Endothelial cell of umbilical vein (primary cell): ENCODE measurements around the gene PDLIM3. TPM values are rescaled to one million over a fixed set of nuclear protein-coding genes. Genes with fewer than 3 reads are reported as not detected.

Experiments
- BruUV-seq: library from RNA; stranded (reverse); fragments of 400-500 nt; replicated peaks from 2 replicates; lab custom pipeline; 2021; lab: Mats Ljungman, UMichigan
- CTCF ChIA-PET: fragments of 300-600, 350-600 bp; sonication (Branson Sonifier 250); formaldehyde crosslinking; loops from one replicate; lab custom pipeline; 2021; ENCODE audit warnings: antibody characterized with exemption, inconsistent platforms; lab: Charles Lee
- POLR2A ChIA-PET: fragments of 300-600, 350-600 bp; sonication (Branson Sonifier 250); formaldehyde crosslinking; loops from one replicate; lab custom pipeline; 2021; ENCODE audit warnings: antibody characterized with exemption, inconsistent platforms; lab: Charles Lee
- DNase-seq: peaks from one replicate; pipeline ENCODE4 v3.0.0-alpha.2; 2011; ENCODE audit warnings: low read depth, low spot score
- FAIRE-seq: peaks from 2 replicates; lab custom pipeline; 2011; peaks lifted over from hg19 to GRCh38; lab: Jason Lieb, UNC
- H2AFZ ChIP-seq: 2 replicates; pipeline ENCODE4 v1.6.0; 2012; ENCODE audit warnings: low read depth, low read length, control low read depth, inconsistent platforms
- H3K27ac ChIP-seq: 2 replicates; pipeline ENCODE4 v1.5.1; 2011; ENCODE audit warnings: low read depth, mild to moderate bottlenecking, control low read depth, low read length, moderate library complexity; ENCODE audit not compliant: insufficient read depth
- H3K27me3 ChIP-seq, 2 experiments: 2 replicates each; pipeline versions ENCODE4 v1.6.0 to v1.6.1; 2011; ENCODE audit warnings: low read length in 2 of 2, mixed read lengths in 1 of 2; ENCODE audit not compliant: control insufficient read depth in 2 of 2, insufficient read depth in 2 of 2
- H3K36me3 ChIP-seq, 2 experiments: 2 replicates in 1 of 2; 3 replicates in 1 of 2; pipeline ENCODE4 v1.5.1; 2011; ENCODE audit warnings: low read length in 2 of 2, mild to moderate bottlenecking in 1 of 2, moderate library complexity in 1 of 2; ENCODE audit not compliant: control insufficient read depth in 2 of 2, insufficient read depth in 2 of 2; ENCODE audit errors: extremely low read depth in 1 of 2
- H3K4me1 ChIP-seq: 3 replicates; pipeline ENCODE4 v1.5.1; 2011; ENCODE audit warnings: mild to moderate bottlenecking, low read length; ENCODE audit not compliant: control insufficient read depth, insufficient read depth; ENCODE audit errors: extremely low read depth
- H3K4me2 ChIP-seq: 2 replicates; pipeline ENCODE4 v1.6.1; 2011; ENCODE audit warnings: low read length, control low read depth, mixed read lengths; ENCODE audit not compliant: insufficient read depth
- H3K4me3 ChIP-seq, 3 experiments: fragments of 200-600 bp in 1 of 3; sonication (generic), shearing (Covaris generic) in 1 of 3; replicated peaks in 1 of 3; 2 replicates each; pipeline ENCODE4 v1.5.1; 2011 to 2016; ENCODE audit warnings: control low read depth in 3 of 3, low read length in 3 of 3, mild to moderate bottlenecking in 2 of 3, inconsistent platforms in 1 of 3, low read depth in 1 of 3, moderate library complexity in 1 of 3; ENCODE audit not compliant: insufficient read depth in 1 of 3
- H3K79me2 ChIP-seq: 2 replicates; pipeline ENCODE4 v1.6.0; 2012; ENCODE audit warnings: low read length, inconsistent platforms; ENCODE audit not compliant: control insufficient read depth, insufficient read depth
- H3K9ac ChIP-seq: replicated peaks from 2 replicates; pipeline ENCODE3; 2011; ENCODE audit warnings: low read length, control low read depth; ENCODE audit not compliant: insufficient read depth; ENCODE audit errors: extremely low read depth
- H3K9me1 ChIP-seq: replicated peaks from 3 replicates; pipeline ENCODE4 v1.6.0; 2011; ENCODE audit warnings: mild to moderate bottlenecking, low read length; ENCODE audit not compliant: control insufficient read depth, insufficient read depth; ENCODE audit errors: extremely low read depth
- H3K9me3 ChIP-seq: replicated peaks from 2 replicates; pipeline ENCODE4 v1.5.1; 2012; ENCODE audit warnings: low read length, inconsistent platforms; ENCODE audit not compliant: control insufficient read depth, insufficient read depth
- H4K20me1 ChIP-seq: replicated peaks from 2 replicates; pipeline ENCODE3; 2011; ENCODE audit warnings: mild to moderate bottlenecking, low read length; ENCODE audit not compliant: control insufficient read depth, insufficient read depth; ENCODE audit errors: extremely low read depth
- EZH2 ChIP-seq: IDR thresholded peaks from 2 replicates; pipeline ENCODE4 v1.6.1; 2012; ENCODE audit warnings: borderline replicate concordance, low read depth, mild to moderate bottlenecking, moderate library complexity, low read length, inconsistent platforms; ENCODE audit not compliant: severe bottlenecking
- FOS ChIP-seq: IDR thresholded peaks from 2 replicates; pipeline ENCODE4 v1.6.1; 2011; ENCODE audit warnings: mild to moderate bottlenecking, low read length, moderate library complexity, borderline replicate concordance; ENCODE audit not compliant: insufficient read depth
- GATA2 ChIP-seq: IDR thresholded peaks from 2 replicates; pipeline ENCODE4 v1.7.0; 2011; ENCODE audit warnings: low read depth, mild to moderate bottlenecking, moderate library complexity, mixed read lengths, low read length; ENCODE audit not compliant: insufficient read length, insufficient read depth
- JUN ChIP-seq: IDR thresholded peaks from 2 replicates; pipeline ENCODE4 v1.6.1; 2011; ENCODE audit warnings: borderline replicate concordance, low read depth; ENCODE audit not compliant: insufficient read length, insufficient read depth
- MYC ChIP-seq: IDR thresholded peaks from one replicate; pipeline ENCODE4 v1.6.1; 2011; ENCODE audit warnings: mild to moderate bottlenecking, low read depth, low read length
- POLR2A ChIP-seq: IDR thresholded peaks from 2 replicates; pipeline ENCODE4 v1.6.1; 2012; ENCODE audit warnings: low read depth, mild to moderate bottlenecking, control low read depth, low read length
- POLR2AphosphoS5 ChIP-seq: IDR thresholded peaks from 2 replicates; pipeline ENCODE4 v1.6.1; 2012; ENCODE audit warnings: low read depth, mild to moderate bottlenecking, control low read depth, low read length, moderate library complexity; ENCODE audit not compliant: insufficient read depth
- dilution Hi-C: fragments of 300-500 bp; cut with MboI; formaldehyde crosslinking; loops from one replicate; pipeline ENCODE4 v1.15.0; 2019; ENCODE audit warnings: low sequenced_read_pairs; ENCODE audit not compliant: extremely low pct_ligation_motif_present
- intact Hi-C: fragments of 100-400 bp; cut with micrococcal nuclease; formaldehyde crosslinking; loops from one replicate; pipeline ENCODE4 v1.10.0; 2022
- polyA plus RNA-seq, 4 experiments: library from polyadenylated mRNA; depleted of rRNA in 3 of 4; stranded (reverse) in 3 of 4; unstranded in 1 of 4; fragments of >200 nt; gene quantifications; 2 replicates each; pipeline versions ENCODE4 v1.2.1 to v1.2.3, GENCODE V29; 2011 to 2012; ENCODE audit warnings: missing spikeins in 1 of 4
- total RNA-seq: library from RNA; stranded (reverse); gene quantifications from 2 replicates; pipeline ENCODE4 v1.2.3, GENCODE V29; 2021
- TF ChIP-seq, protein P1 (sequence below), 2 donors: IDR thresholded peaks; 1 replicate in 1 of 2; 2 replicates in 1 of 2; pipeline ENCODE4 v1.5.1; 2011; ENCODE audit warnings: low read length in 2 of 2, mild to moderate bottlenecking in 2 of 2, moderate library complexity in 2 of 2, control low read depth in 1 of 2, inconsistent platforms in 1 of 2, low read depth in 1 of 2; ENCODE audit not compliant: insufficient read depth in 1 of 2; ENCODE audit errors: extremely low read depth in 1 of 2
- TF ChIP-seq, protein P2 (sequence below): IDR thresholded peaks from 2 replicates; pipeline ENCODE4 v1.6.1; 2011; ENCODE audit not compliant: insufficient read depth, insufficient read length

PDLIM3 gene
- total and polyA plus RNA-seq, 2 donors (not counting 3 experiments of a cell fraction or from before 2014, with no cell fraction given) = 9.7 to 17.6 TPM

DNA sequence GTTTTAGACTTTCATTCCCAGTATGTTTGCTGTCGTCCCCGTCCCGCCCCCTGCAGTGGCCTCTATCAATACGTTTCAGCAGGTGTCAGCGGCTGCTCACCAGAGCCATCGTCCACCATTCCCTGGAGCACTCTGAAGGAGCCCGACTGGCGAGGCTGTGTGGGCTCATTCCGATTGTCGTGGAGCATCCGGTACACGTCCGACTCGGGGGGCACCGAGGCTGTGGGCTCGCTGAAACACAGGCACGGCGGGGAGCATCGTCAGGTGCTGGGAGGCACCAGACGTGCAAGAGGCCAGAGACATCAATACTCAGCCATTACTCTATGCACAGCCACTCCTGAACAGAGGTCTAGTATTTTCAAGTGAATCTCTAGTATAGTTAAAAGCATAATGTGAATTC is 28.9 kb downstream of the PDLIM3 start:
- DNase-seq = no peak
- H3K79me2 ChIP-seq = no peaks in the 10 kb centered on the region
- no peaks in the 10 kb centered on the region for H4K20me1 ChIP-seq
- CTCF ChIA-PET = no interaction called here
- no peak overlapping the region for H3K4me3 ChIP-seq
- no peaks in the 10 kb centered on the region for H3K9me1 ChIP-seq
- H3K27me3 ChIP-seq = no peaks in the 10 kb centered on the region
- H3K9me3 ChIP-seq = no peaks in the 10 kb centered on the region
- no peaks in the 10 kb centered on the region for H3K36me3 ChIP-seq
- TF ChIP-seq JUN = no peak
- no peak for TF ChIP-seq POLR2A
- TF ChIP-seq, protein P1, sequence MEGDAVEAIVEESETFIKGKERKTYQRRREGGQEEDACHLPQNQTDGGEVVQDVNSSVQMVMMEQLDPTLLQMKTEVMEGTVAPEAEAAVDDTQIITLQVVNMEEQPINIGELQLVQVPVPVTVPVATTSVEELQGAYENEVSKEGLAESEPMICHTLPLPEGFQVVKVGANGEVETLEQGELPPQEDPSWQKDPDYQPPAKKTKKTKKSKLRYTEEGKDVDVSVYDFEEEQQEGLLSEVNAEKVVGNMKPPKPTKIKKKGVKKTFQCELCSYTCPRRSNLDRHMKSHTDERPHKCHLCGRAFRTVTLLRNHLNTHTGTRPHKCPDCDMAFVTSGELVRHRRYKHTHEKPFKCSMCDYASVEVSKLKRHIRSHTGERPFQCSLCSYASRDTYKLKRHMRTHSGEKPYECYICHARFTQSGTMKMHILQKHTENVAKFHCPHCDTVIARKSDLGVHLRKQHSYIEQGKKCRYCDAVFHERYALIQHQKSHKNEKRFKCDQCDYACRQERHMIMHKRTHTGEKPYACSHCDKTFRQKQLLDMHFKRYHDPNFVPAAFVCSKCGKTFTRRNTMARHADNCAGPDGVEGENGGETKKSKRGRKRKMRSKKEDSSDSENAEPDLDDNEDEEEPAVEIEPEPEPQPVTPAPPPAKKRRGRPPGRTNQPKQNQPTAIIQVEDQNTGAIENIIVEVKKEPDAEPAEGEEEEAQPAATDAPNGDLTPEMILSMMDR (IDR thresholded peaks at IDR 0.05; ENCODE audit: extremely low read depth in 1 of 2, insufficient read depth in 1 of 2, low read depth in 1 of 2, low read length in 2 of 2) = no peak
- TF ChIP-seq GATA2 = no peak
- TF ChIP-seq MYC = no peak
- TF ChIP-seq POLR2AphosphoS5 = no peak
- no peak for TF ChIP-seq EZH2
- TF ChIP-seq, protein P2, sequence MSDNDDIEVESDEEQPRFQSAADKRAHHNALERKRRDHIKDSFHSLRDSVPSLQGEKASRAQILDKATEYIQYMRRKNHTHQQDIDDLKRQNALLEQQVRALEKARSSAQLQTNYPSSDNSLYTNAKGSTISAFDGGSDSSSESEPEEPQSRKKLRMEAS = no peak
- TF ChIP-seq FOS = no peak
- FAIRE-seq = no peak
- dilution Hi-C loops (no loop called here), intact Hi-C loops (no loop called here)
- no peak overlapping the region for H3K4me2 ChIP-seq
- POLR2A ChIA-PET = no interaction called here
- BruUV-seq = no TSS peak
- no peak overlapping the region for H3K9ac ChIP-seq
- no peaks in the 10 kb centered on the region for H3K4me1 ChIP-seq
- H2AFZ ChIP-seq = no peak overlapping the region
- no peak overlapping the region for H3K27ac ChIP-seq
